H1 (cell line): Measurements from ENCODE around the gene MPDZ. TPM values are rescaled to one million over a fixed set of nuclear protein-coding genes. Genes with fewer than 3 reads are reported as not detected.

Source experiments
- CTCF ChIA-PET: fragments of 300-600 bp; sonication (Branson Sonifier 250); formaldehyde crosslinking; loops from one replicate; lab custom pipeline; 2021; ENCODE audit not compliant: partially characterized antibody; lab: Charles Lee
- POLR2A ChIA-PET: fragments of 300-600 bp; sonication (Branson Sonifier 250); formaldehyde crosslinking; loops from one replicate; lab custom pipeline; 2021; ENCODE audit warnings: inconsistent platforms; ENCODE audit not compliant: partially characterized antibody; lab: Charles Lee
- DNase-seq, 2 experiments: peaks; one replicate each; pipeline versions ENCODE4 v3.0.0 to v3.0.0-alpha.2; 2010 to 2022; ENCODE audit warnings: low spot score in 2 of 2, low read depth in 1 of 2, mixed read lengths in 1 of 2
- FAIRE-seq: peaks from 2 replicates; lab custom pipeline; 2011; peaks lifted over from hg19 to GRCh38; lab: Jason Lieb, UNC
- H2AFZ ChIP-seq: 2 replicates; pipeline ENCODE4 v1.8.1; 2012; ENCODE audit warnings: low read length, inconsistent platforms
- H2AK5ac ChIP-seq: 2 replicates; pipeline ENCODE4 v1.6.1; 2013; ENCODE audit warnings: low read depth, low read length
- H2BK120ac ChIP-seq: replicated peaks from 2 replicates; pipeline ENCODE3; 2013; ENCODE audit warnings: low read depth, low read length, inconsistent platforms
- H2BK12ac ChIP-seq: 2 replicates; pipeline ENCODE4 v1.6.1; 2013; ENCODE audit warnings: low read depth, low read length
- H2BK15ac ChIP-seq: 2 replicates; pipeline ENCODE4 v1.6.1; 2013; ENCODE audit warnings: low read length
- H2BK20ac ChIP-seq: 2 replicates; pipeline ENCODE4 v1.6.1; 2013; ENCODE audit warnings: low read length
- H2BK5ac ChIP-seq: 2 replicates; pipeline ENCODE4 v1.6.1; 2013; ENCODE audit warnings: low read depth, low read length
- H3K14ac ChIP-seq: 2 replicates; pipeline ENCODE4 v1.6.1; 2013; ENCODE audit warnings: inconsistent platforms; ENCODE audit not compliant: insufficient read length
- H3K18ac ChIP-seq: 2 replicates; pipeline ENCODE4 v1.6.1; 2013; ENCODE audit warnings: low read length; ENCODE audit errors: extremely low read depth
- H3K23ac ChIP-seq: 2 replicates; pipeline ENCODE4 v1.6.1; 2013; ENCODE audit warnings: inconsistent platforms; ENCODE audit not compliant: insufficient read length
- H3K23me2 ChIP-seq: 2 replicates; pipeline ENCODE4 v1.6.1; 2013; ENCODE audit warnings: low read depth, low read length
- H3K27ac ChIP-seq: 2 replicates; pipeline ENCODE4 v1.6.1; 2011; ENCODE audit warnings: low read depth, low read length, inconsistent platforms
- H3K27me3 ChIP-seq, 4 experiments: replicated peaks in 1 of 4; 1 replicate in 1 of 4; 2 replicates in 3 of 4; pipeline versions ENCODE4 v1.6.1 to v1.8.1; 2011 to 2013; ENCODE audit warnings: low read length in 3 of 4, mild to moderate bottlenecking in 3 of 4, inconsistent platforms in 2 of 4, mixed read lengths in 2 of 4, moderate library complexity in 1 of 4; ENCODE audit not compliant: control insufficient read depth in 3 of 4, insufficient read depth in 3 of 4; ENCODE audit errors: extremely low read depth in 1 of 4
- H3K36me3 ChIP-seq, 4 experiments: 2 replicates each; pipeline versions ENCODE4 v1.6.1 to v1.8.1; 2011 to 2013; ENCODE audit warnings: mild to moderate bottlenecking in 4 of 4, low read length in 3 of 4, moderate library complexity in 2 of 4, control low read depth in 1 of 4, inconsistent platforms in 1 of 4; ENCODE audit not compliant: insufficient read depth in 4 of 4, control insufficient read depth in 2 of 4
- H3K4ac ChIP-seq: replicated peaks from 2 replicates; pipeline ENCODE3; 2013; ENCODE audit warnings: low read length, low read depth, mixed read lengths, inconsistent platforms; ENCODE audit not compliant: insufficient read length
- H3K4me1 ChIP-seq, 4 experiments: replicated peaks in 1 of 4; 1 replicate in 1 of 4; 2 replicates in 3 of 4; pipeline versions ENCODE4 v1.6.1 to v1.8.1; 2011 to 2013; ENCODE audit warnings: low read length in 3 of 4, inconsistent platforms in 2 of 4, mixed read lengths in 1 of 4; ENCODE audit not compliant: insufficient read depth in 4 of 4, control insufficient read depth in 3 of 4
- H3K4me2 ChIP-seq, 2 experiments: 2 replicates each; pipeline versions ENCODE4 v1.6.1 to v1.8.1; 2011 to 2013; ENCODE audit warnings: low read depth in 2 of 2, low read length in 2 of 2, control low read depth in 1 of 2, inconsistent platforms in 1 of 2, mild to moderate bottlenecking in 1 of 2; ENCODE audit not compliant: insufficient read depth in 1 of 2
- H3K4me3 ChIP-seq, 4 experiments: fragments of 200-600, 300-600 bp in 1 of 4; sonication (generic), shearing (Covaris generic), sonication (Bioruptor Twin) in 1 of 4; 2 replicates each; pipeline versions ENCODE4 v1.5.1 to v1.8.1; 2011 to 2016; ENCODE audit warnings: low read length in 4 of 4, low read depth in 3 of 4, control low read depth in 2 of 4, inconsistent platforms in 2 of 4, mild to moderate bottlenecking in 2 of 4, mixed read lengths in 1 of 4, moderate library complexity in 1 of 4; ENCODE audit not compliant: insufficient read depth in 2 of 4; ENCODE audit errors: extremely low read depth in 1 of 4
- H3K56ac ChIP-seq: replicated peaks from 2 replicates; pipeline ENCODE3; 2013; ENCODE audit warnings: low read depth, mild to moderate bottlenecking, mixed read lengths, low read length, inconsistent platforms; ENCODE audit not compliant: insufficient read length
- H3K79me1 ChIP-seq: 2 replicates; pipeline ENCODE4 v1.6.1; 2013; ENCODE audit warnings: low read depth, low read length, control low read depth
- H3K79me2 ChIP-seq, 2 experiments: 2 replicates each; pipeline versions ENCODE4 v1.6.1 to v1.8.1; 2012 to 2013; ENCODE audit warnings: low read length in 2 of 2, mild to moderate bottlenecking in 2 of 2, inconsistent platforms in 1 of 2; ENCODE audit not compliant: insufficient read depth in 2 of 2, control insufficient read depth in 1 of 2
- H3K9ac ChIP-seq, 4 experiments: replicated peaks in 1 of 4; 1 replicate in 1 of 4; 2 replicates in 3 of 4; pipeline versions ENCODE4 v1.6.1 to v1.8.1; 2011 to 2013; ENCODE audit warnings: low read depth in 3 of 4, low read length in 3 of 4, control low read depth in 2 of 4, mild to moderate bottlenecking in 2 of 4, moderate library complexity in 2 of 4, inconsistent platforms in 1 of 4; ENCODE audit errors: extremely low read depth in 1 of 4
- H3K9me3 ChIP-seq, 2 experiments: 2 replicates each; pipeline versions ENCODE4 v1.6.1 to v1.8.1; 2012 to 2013; ENCODE audit warnings: mild to moderate bottlenecking in 2 of 2, moderate library complexity in 2 of 2, control low read depth in 1 of 2, inconsistent platforms in 1 of 2, low read depth in 1 of 2, low read length in 1 of 2, mixed read lengths in 1 of 2; ENCODE audit not compliant: insufficient read depth in 2 of 2
- H4K20me1 ChIP-seq, 2 experiments: replicated peaks in 1 of 2; 2 replicates each; pipeline versions ENCODE3 to v1.8.1; 2011 to 2013; ENCODE audit warnings: inconsistent platforms in 2 of 2, low read length in 2 of 2, mild to moderate bottlenecking in 1 of 2; ENCODE audit not compliant: insufficient read depth in 2 of 2, control insufficient read depth in 1 of 2
- H4K5ac ChIP-seq: 2 replicates; pipeline ENCODE4 v1.6.1; 2013; ENCODE audit warnings: low read length, low read depth, mixed read lengths, inconsistent platforms; ENCODE audit not compliant: insufficient read length
- H4K8ac ChIP-seq: 2 replicates; pipeline ENCODE4 v1.8.0; 2013; ENCODE audit warnings: mild to moderate bottlenecking, moderate library complexity, low read length, inconsistent platforms; ENCODE audit not compliant: insufficient read depth; ENCODE audit errors: extremely low read depth
- H4K91ac ChIP-seq: replicated peaks from 2 replicates; pipeline ENCODE3; 2013; ENCODE audit warnings: low read length, mixed read lengths, inconsistent platforms; ENCODE audit not compliant: insufficient read length
- ASH2L ChIP-seq: fragments of 200-600, 300-600 bp; sonication (generic); IDR thresholded peaks from one replicate; pipeline ENCODE4 v1.7.1; 2017; ENCODE audit warnings: low read length
- BACH1 ChIP-seq: IDR thresholded peaks from 2 replicates; pipeline ENCODE4 v1.6.1; 2012; ENCODE audit warnings: low read length, improper control_type of control experiment
- CBX8 ChIP-seq: fragments of 300-800, 300-1000 bp; sonication (generic); IDR thresholded peaks from 2 replicates; pipeline ENCODE4 v1.7.1; 2016; ENCODE audit warnings: low read depth, low read length, borderline replicate concordance
- CREB1 ChIP-seq: IDR thresholded peaks from 2 replicates; pipeline ENCODE4 v1.6.1; 2012; ENCODE audit warnings: inconsistent platforms
- CTBP2 ChIP-seq: IDR thresholded peaks from 2 replicates; pipeline ENCODE4 v1.7.0; 2011; ENCODE audit warnings: borderline replicate concordance, mild to moderate bottlenecking, moderate library complexity, mixed read lengths, low read length; ENCODE audit not compliant: insufficient read depth, insufficient read length
- GABPA ChIP-seq: IDR thresholded peaks from 2 replicates; pipeline ENCODE4 v1.6.1; 2011; ENCODE audit warnings: mild to moderate bottlenecking, low read length, moderate library complexity, borderline replicate concordance; ENCODE audit not compliant: insufficient read depth
- GTF2F1 ChIP-seq: IDR thresholded peaks from 2 replicates; pipeline ENCODE4 v1.6.1; 2012; ENCODE audit warnings: low read depth, low read length, improper control_type of control experiment, borderline replicate concordance
- HDAC2 ChIP-seq, 2 experiments: fragments of 300-600 bp in 1 of 2; sonication (generic) in 1 of 2; IDR thresholded peaks; 2 replicates each; pipeline ENCODE4 v1.6.1; 2011 to 2012; ENCODE audit warnings: low read depth in 2 of 2, low read length in 2 of 2, mild to moderate bottlenecking in 2 of 2, moderate library complexity in 2 of 2, borderline replicate concordance in 1 of 2, inconsistent platforms in 1 of 2
- KDM5A ChIP-seq: fragments of 200-600 bp; IDR thresholded peaks from 2 replicates; pipeline ENCODE4 v1.7.1; 2012; ENCODE audit warnings: mild to moderate bottlenecking, low read length, inconsistent platforms, mixed read lengths
- POLR2A ChIP-seq, 2 experiments: IDR thresholded peaks; 1 replicate in 1 of 2; 2 replicates in 1 of 2; pipeline ENCODE4 v1.6.1; 2011; ENCODE audit warnings: low read depth in 2 of 2, low read length in 2 of 2, mild to moderate bottlenecking in 2 of 2; ENCODE audit errors: control extremely low read depth in 1 of 2
- RAD21 ChIP-seq, 2 experiments: IDR thresholded peaks in 1 of 2; conservative IDR thresholded peaks in 1 of 2; 2 replicates each; pipeline ENCODE4 v1.6.1; 2011; ENCODE audit warnings: low read depth in 2 of 2, low read length in 2 of 2, improper control_type of control experiment in 1 of 2, inconsistent platforms in 1 of 2, mild to moderate bottlenecking in 1 of 2, moderate library complexity in 1 of 2
- SAP30 ChIP-seq: fragments of 300-600 bp; sonication (generic); IDR thresholded peaks from 2 replicates; pipeline ENCODE4 v1.7.1; 2012; ENCODE audit warnings: low read length, moderate library complexity, mild to moderate bottlenecking, inconsistent platforms; ENCODE audit not compliant: insufficient read depth, insufficient replicate concordance
- SP4 ChIP-seq: IDR thresholded peaks from 2 replicates; pipeline ENCODE4 v1.6.1; 2012; ENCODE audit warnings: low read length, inconsistent platforms
- TAF7 ChIP-seq: optimal IDR thresholded peaks from 2 replicates; pipeline ENCODE3; 2011; ENCODE audit warnings: low read depth, mild to moderate bottlenecking, inconsistent platforms, low read length, moderate library complexity, borderline replicate concordance
- WGBS, 2 experiments: shearing (Covaris generic) in 1 of 2; methylation state at CpG; one replicate each; pipeline versions ENCODE4 v1.1.6 to v1.1.7; 2013 to 2015; ENCODE audit warnings: low lambda C conversion rate in 2 of 2, mixed read lengths in 2 of 2, inconsistent platforms in 1 of 2, low coverage in 1 of 2, missing lambda C conversion rate in 1 of 2; ENCODE audit not compliant: insufficient replicate concordance in 2 of 2, insufficient coverage in 1 of 2, insufficient read length in 1 of 2; ENCODE audit errors: extremely low coverage in 1 of 2, missing lambda C conversion rate in 1 of 2; 5-methylcytosine and 5-hydroxymethylcytosine counted together
- polyA plus RNA-seq, 7 experiments: library from polyadenylated mRNA; depleted of rRNA in 3 of 7; stranded (reverse) in 5 of 7; unstranded in 2 of 7; fragments of >200 nt in 5 of 7; fragments of 200-250 nt in 2 of 7; gene quantifications; 1 replicate in 5 of 7; 2 replicates in 1 of 7; 4 replicates in 1 of 7; pipeline versions ENCODE4 v1.2.1 to v1.2.3, GENCODE V29; 2011 to 2013; ENCODE audit warnings: missing spikeins in 2 of 7, mixed read lengths in 2 of 7
- total RNA-seq: library from RNA; stranded (reverse); fragmentation: NEBNext Ultra II Directional; extraction: Animal tissue kit (Norgen Biotek cat#: 25700); gene quantifications from 2 replicates; pipeline ENCODE4 v1.2.1, GENCODE V29; 2021

MPDZ gene
- total and polyA plus RNA-seq, 2 of the 8 experiments (the other 6 are each of a cell fraction or from before 2014, with no cell fraction given): 14.6 to 39.4 TPM

- Histone ChIP-seq H4K91ac (no peak overlapping the region), H3K4me2 (no peak overlapping the region), H3K56ac (no peak overlapping the region), H4K20me1 (no peaks in the 10 kb centered on the region), H3K18ac (no peak overlapping the region), H3K79me1 (no peaks in the 10 kb centered on the region), H3K23me2 (no peaks in the 10 kb centered on the region; the same call in 1 of the 2 replicates), H4K8ac (no peak overlapping the region), H3K23ac (no peak overlapping the region), H2BK12ac (no peak overlapping the region), H3K36me3 (peaks cover 0 to 50% (median 12%) of the 10 kb centered on the region in 4 experiments; a peak in 6 of 8 replicates), H3K27ac (no peak overlapping the region), H3K79me2 (no peaks in the 10 kb centered on the region), H3K4me1 (no peaks in the 10 kb centered on the region), H3K9ac (no peak overlapping the region), H2AFZ (no peak overlapping the region), H4K5ac (no peak overlapping the region), H3K4me3 (no peak overlapping the region), H2BK5ac (no peak overlapping the region), H3K4ac (no peak overlapping the region), H3K9me3 (no peaks in the 10 kb centered on the region), H2AK5ac (no peak overlapping the region), H2BK120ac (no peak overlapping the region), H3K14ac (no peak overlapping the region), H2BK15ac (no peak overlapping the region), H2BK20ac (no peak overlapping the region), H3K27me3 (peaks cover 0 to 1% (median 0%) of the 10 kb centered on the region in 4 experiments; a peak in 1 of 7 replicates)
- WGBS, 2 experiments: 95% methylated on average over 4 of the region's 4 CpGs; no CpG with 5 or more reads in 1 of the 2 experiments
- FAIRE-seq: no peak
- ChIA-PET POLR2A (no interaction called here), CTCF (interaction anchor here (1.3 to 1.9 kb wide), 2 partner anchors 17 to 18 kb away, joined by 6 read pairs; no protein-coding TSS in a partner anchor)
- DNase-seq: no peak
- no peak for TF ChIP-seq ASH2L
- TF ChIP-seq GTF2F1: no peak
- TF ChIP-seq CBX8: no peak
- TF ChIP-seq SP4: no peak
- no peak for TF ChIP-seq CREB1
- TF ChIP-seq POLR2A (IDR thresholded peaks at IDR 0.05; ENCODE audit: control extremely low read depth in 1 of 2, low read depth in 2 of 2, low read length in 2 of 2): no peak
- no peak for TF ChIP-seq KDM5A
- no peak for TF ChIP-seq SAP30
- TF ChIP-seq RAD21 (IDR thresholded peaks at IDR 0.05 in 1 of 2, conservative IDR thresholded peaks at IDR 0.05 in 1 of 2; ENCODE audit: low read depth in 2 of 2, low read length in 2 of 2): no peak
- no peak for TF ChIP-seq BACH1
- TF ChIP-seq TAF7: no peak
- TF ChIP-seq CTBP2: no peak
- TF ChIP-seq HDAC2 (IDR thresholded peaks at IDR 0.05; ENCODE audit: borderline replicate concordance in 1 of 2, low read depth in 2 of 2, low read length in 2 of 2): no peak
- TF ChIP-seq GABPA: no peak
These were observed 172.5 kb downstream of the MPDZ start for GRCh38 chr9:13107008-13107407.
